Ovary (tissue), 3 donors: Measurements from ENCODE around the gene CALHM3.

Experiments
- EP300 ChIP-seq: sonication (generic); formaldehyde crosslinking; IDR thresholded peaks from one replicate; pipeline ENCODE4 v1.6.1; 2017; ENCODE audit warnings: antibody characterized with exemption
- POLR2A ChIP-seq: fragments of 450-650 bp; IDR thresholded peaks from one replicate; pipeline ENCODE4 v1.6.1; 2017; ENCODE audit warnings: antibody characterized with exemption, mild to moderate bottlenecking, moderate library complexity
- TF ChIP-seq, protein P1 (sequence below), 3 donors: fragments of 450-650 bp in 2 of 3; fragments of 200-600 bp in 1 of 3; IDR thresholded peaks; one replicate each; pipeline versions ENCODE4 v1.5.1 to v1.8.0; 2016 to 2022; ENCODE audit warnings: antibody characterized with exemption in 3 of 3, mild to moderate bottlenecking in 1 of 3
- donor health status: DM: no; HTN: no; CAD: no.

DNA sequence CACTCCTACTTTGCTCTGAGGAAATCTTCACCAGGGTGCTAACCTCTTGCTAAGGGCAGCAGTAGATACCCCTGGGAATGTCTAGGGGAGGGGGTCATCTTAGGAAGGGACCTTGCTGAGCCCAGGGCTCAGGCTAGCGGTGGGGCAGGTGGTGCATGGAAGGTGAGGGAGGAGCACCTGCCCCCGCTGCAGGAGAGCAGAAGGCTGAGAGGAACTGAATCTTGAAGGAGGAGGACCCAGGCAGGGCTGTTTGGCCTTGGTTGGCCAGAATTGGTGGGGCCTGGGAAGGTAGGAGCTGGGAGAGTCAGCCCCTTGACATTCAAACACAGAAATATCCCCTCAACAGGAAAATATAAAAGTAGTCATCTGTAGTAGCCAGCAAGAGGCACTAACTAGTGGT lies 7.0 kb downstream of the CALHM3 start:
- TF ChIP-seq, protein P1, sequence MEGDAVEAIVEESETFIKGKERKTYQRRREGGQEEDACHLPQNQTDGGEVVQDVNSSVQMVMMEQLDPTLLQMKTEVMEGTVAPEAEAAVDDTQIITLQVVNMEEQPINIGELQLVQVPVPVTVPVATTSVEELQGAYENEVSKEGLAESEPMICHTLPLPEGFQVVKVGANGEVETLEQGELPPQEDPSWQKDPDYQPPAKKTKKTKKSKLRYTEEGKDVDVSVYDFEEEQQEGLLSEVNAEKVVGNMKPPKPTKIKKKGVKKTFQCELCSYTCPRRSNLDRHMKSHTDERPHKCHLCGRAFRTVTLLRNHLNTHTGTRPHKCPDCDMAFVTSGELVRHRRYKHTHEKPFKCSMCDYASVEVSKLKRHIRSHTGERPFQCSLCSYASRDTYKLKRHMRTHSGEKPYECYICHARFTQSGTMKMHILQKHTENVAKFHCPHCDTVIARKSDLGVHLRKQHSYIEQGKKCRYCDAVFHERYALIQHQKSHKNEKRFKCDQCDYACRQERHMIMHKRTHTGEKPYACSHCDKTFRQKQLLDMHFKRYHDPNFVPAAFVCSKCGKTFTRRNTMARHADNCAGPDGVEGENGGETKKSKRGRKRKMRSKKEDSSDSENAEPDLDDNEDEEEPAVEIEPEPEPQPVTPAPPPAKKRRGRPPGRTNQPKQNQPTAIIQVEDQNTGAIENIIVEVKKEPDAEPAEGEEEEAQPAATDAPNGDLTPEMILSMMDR (IDR thresholded peaks at IDR 0.05): no peak
- TF ChIP-seq EP300 (no peak), POLR2A (no peak)
